Pulmonary artery endothelial cell (primary cell): ENCODE measurements around the gene TCHP. TPM values are rescaled to one million over a fixed set of nuclear protein-coding genes. Genes with fewer than 3 reads are reported as not detected.

ENCODE experiments used
- DNase-seq: peaks from one replicate; pipeline ENCODE4 v3.0.0-alpha.2; 2011; ENCODE audit warnings: low read depth, low spot score
- total RNA-seq: library from RNA; depleted of rRNA; stranded (reverse); fragments of >200 nt; gene quantifications from 2 replicates; pipeline ENCODE4 v1.2.3, GENCODE V29; 2014

The TCHP gene
- total RNA-seq, 1 donor from 2014 or later, result 11.6 TPM

- no peak for DNase-seq
Observed at GRCh38 chr12:109932878-109933503, 32.9 kb downstream of the TCHP start.

GRCh38 chr12:109934026-109934425 is 34.0 kb downstream of the TCHP start:
- DNase-seq, result no peak

GRCh38 chr12:109937371-109937770 is 37.3 kb downstream of the TCHP start:
- no peak for DNase-seq

- no peak for DNase-seq
Observed at GRCh38 chr12:109938947-109939346, 38.9 kb downstream of the TCHP start.

- DNase-seq, result no peak
Observed at GRCh38 chr12:109939504-109939903, 39.4 kb downstream of the TCHP start.

- no peak for DNase-seq
Observed at GRCh38 chr12:109940339-109940923, 40.4 kb downstream of the TCHP start.

- DNase-seq, result no peak
Observed at GRCh38 chr12:109943811-109944210, 43.7 kb downstream of the TCHP start.

- DNase-seq, result no peak
Observed at GRCh38 chr12:109944561-109945359, 44.7 kb downstream of the TCHP start.

GRCh38 chr12:109946505-109946904 is 46.4 kb downstream of the TCHP start:
- no peak for DNase-seq

- DNase-seq, result no peak
Observed at GRCh38 chr12:109946913-109947312, 46.8 kb downstream of the TCHP start.

- no peak for DNase-seq
Observed at GRCh38 chr12:109947521-109947920, 47.4 kb downstream of the TCHP start.

GRCh38 chr12:109948368-109948767 is 48.3 kb downstream of the TCHP start:
- no peak for DNase-seq

GRCh38 chr12:109949089-109949488 is 49.0 kb downstream of the TCHP start:
- DNase-seq, result no peak

- DNase-seq, result no peak
Observed at GRCh38 chr12:109950625-109951024, 50.6 kb downstream of the TCHP start.

GRCh38 chr12:109951136-109951535 is 51.1 kb downstream of the TCHP start:
- DNase-seq, result no peak

GRCh38 chr12:109951751-109952150 is 51.7 kb downstream of the TCHP start:
- no peak for DNase-seq

GRCh38 chr12:109952160-109952858 is 52.2 kb downstream of the TCHP start:
- DNase-seq, result no peak

GRCh38 chr12:109952873-109953272 is 52.8 kb downstream of the TCHP start:
- DNase-seq, result no peak

- no peak for DNase-seq
Observed at GRCh38 chr12:109953656-109954055, 53.6 kb downstream of the TCHP start.

- DNase-seq, result no peak
Observed at GRCh38 chr12:109958374-109958773, 58.3 kb downstream of the TCHP start.

GRCh38 chr12:109959411-109960093 is 59.5 kb downstream of the TCHP start:
- DNase-seq, result no peak
